IMR-90 (cell line): ENCODE measurements around the gene GOLGA6L24. TPM values are rescaled to one million over a fixed set of nuclear protein-coding genes. Genes with fewer than 3 reads are reported as not detected.
"Not testable (repeated sequence)": the region's sequence is repeated elsewhere in the genome, so short reads cannot be mapped to it uniquely, and the experiment has no call there.

Source experiments
- ATAC-seq: fragments of 200-7000 bp; cut with Tn5 transposase; 2 replicates; pipeline ENCODE4 v1.9.1; 2020; ENCODE audit warnings: low read depth, mild to moderate bottlenecking, moderate library complexity
- Bru-seq: library from RNA; stranded (reverse); fragments of 400-500 nt; gene quantifications from one replicate; lab custom pipeline; 2021; lab: Mats Ljungman, UMichigan
- BruChase-seq, 2 experiments: library from RNA; stranded (reverse); fragments of 400-500 nt; gene quantifications; one replicate each; lab custom pipeline; 2021; lab: Mats Ljungman, UMichigan
- BruUV-seq: library from RNA; stranded (reverse); fragments of 400-500 nt; replicated peaks from 2 replicates; lab custom pipeline; 2021; lab: Mats Ljungman, UMichigan
- CTCF ChIA-PET: fragments of 300-600 bp; formaldehyde crosslinking; extraction: SDS; loops from one replicate; lab custom pipeline; 2021; ENCODE audit warnings: antibody characterized with exemption; lab: Yijun Ruan, JAX
- POLR2A ChIA-PET: fragments of 300-600 bp; sonication (Branson Sonifier 250); formaldehyde crosslinking; loops from one replicate; lab custom pipeline; 2022; ENCODE audit warnings: antibody characterized with exemption; ENCODE audit not compliant: unreplicated experiment; lab: Charles Lee
- DNase-seq: peaks from one replicate; pipeline ENCODE4 v3.0.0; 2013
- H2AFZ ChIP-seq: replicated peaks from 2 replicates; pipeline ENCODE3; 2013; ENCODE audit warnings: low read length, mild to moderate bottlenecking; ENCODE audit not compliant: poor library complexity
- H2AK5ac ChIP-seq: 2 replicates; pipeline ENCODE4 v1.6.1; 2013; ENCODE audit warnings: low read depth, low read length, inconsistent platforms
- H2AK9ac ChIP-seq: replicated peaks from 2 replicates; pipeline ENCODE3; 2013; ENCODE audit warnings: mild to moderate bottlenecking, low read depth, low read length, moderate library complexity; ENCODE audit not compliant: poor library complexity
- H2BK120ac ChIP-seq: 2 replicates; pipeline ENCODE4 v1.6.1; 2013; ENCODE audit warnings: low read depth, low read length, inconsistent platforms
- H2BK15ac ChIP-seq: 3 replicates; pipeline ENCODE4 v1.6.1; 2013; ENCODE audit warnings: low read depth, low read length, inconsistent platforms
- H2BK20ac ChIP-seq: 2 replicates; pipeline ENCODE4 v1.6.1; 2013; ENCODE audit warnings: low read depth, mild to moderate bottlenecking, inconsistent platforms, low read length, moderate library complexity
- H2BK5ac ChIP-seq: 2 replicates; pipeline ENCODE4 v1.6.1; 2013; ENCODE audit warnings: mild to moderate bottlenecking, low read depth, low read length, inconsistent platforms; ENCODE audit not compliant: poor library complexity, severe bottlenecking
- H3K14ac ChIP-seq: replicated peaks from 2 replicates; pipeline ENCODE4 v1.6.1; 2013; ENCODE audit warnings: low read depth, low read length, inconsistent platforms
- H3K18ac ChIP-seq: 2 replicates; pipeline ENCODE4 v1.6.1; 2013; ENCODE audit warnings: low read depth, low read length, control low read depth
- H3K23ac ChIP-seq: 2 replicates; pipeline ENCODE4 v1.6.1; 2013; ENCODE audit warnings: low read depth, low read length, inconsistent platforms
- H3K27ac ChIP-seq: 2 replicates; pipeline ENCODE4 v1.5.1; 2013; ENCODE audit warnings: mild to moderate bottlenecking, control low read depth, low read length; ENCODE audit not compliant: insufficient read depth
- H3K27me3 ChIP-seq: 2 replicates; pipeline ENCODE4 v1.6.1; 2013; ENCODE audit warnings: low read length; ENCODE audit not compliant: control insufficient read depth, insufficient read depth
- H3K36me3 ChIP-seq: 2 replicates; pipeline ENCODE4 v1.6.1; 2013; ENCODE audit warnings: low read length, mixed read lengths; ENCODE audit not compliant: control insufficient read depth, insufficient read depth
- H3K4ac ChIP-seq: 2 replicates; pipeline ENCODE4 v1.6.1; 2013; ENCODE audit warnings: low read depth, low read length, inconsistent platforms
- H3K4me1 ChIP-seq: 2 replicates; pipeline ENCODE4 v1.6.1; 2013; ENCODE audit warnings: low read length, mixed read lengths; ENCODE audit not compliant: control insufficient read depth, insufficient read depth
- H3K4me2 ChIP-seq: 2 replicates; pipeline ENCODE4 v1.6.1; 2013; ENCODE audit warnings: low read depth, mild to moderate bottlenecking, control low read depth, low read length, moderate library complexity
- H3K4me3 ChIP-seq: 2 replicates; pipeline ENCODE4 v1.5.1; 2013; ENCODE audit warnings: low read depth, mild to moderate bottlenecking, control low read depth, low read length, moderate library complexity; ENCODE audit not compliant: insufficient read depth
- H3K56ac ChIP-seq: 2 replicates; pipeline ENCODE4 v1.6.1; 2013; ENCODE audit warnings: low read length, inconsistent platforms; ENCODE audit not compliant: insufficient read depth; ENCODE audit errors: extremely low read depth
- H3K79me1 ChIP-seq, 2 experiments: 2 replicates each; pipeline ENCODE4 v1.6.1; 2013; ENCODE audit warnings: low read length in 2 of 2, inconsistent platforms in 1 of 2, low read depth in 1 of 2
- H3K9ac ChIP-seq: 2 replicates; pipeline ENCODE4 v1.6.1; 2013; ENCODE audit warnings: low read depth, low read length, control low read depth
- H3K9me1 ChIP-seq: 2 replicates; pipeline ENCODE4 v1.6.1; 2013; ENCODE audit warnings: low read length, inconsistent platforms; ENCODE audit not compliant: insufficient read depth
- H3K9me3 ChIP-seq: 2 replicates; pipeline ENCODE4 v1.6.1; 2013; ENCODE audit warnings: low read length; ENCODE audit not compliant: control insufficient read depth, insufficient read depth
- H4K20me1 ChIP-seq: 2 replicates; pipeline ENCODE4 v1.6.1; 2013; ENCODE audit warnings: low read length, inconsistent platforms; ENCODE audit not compliant: insufficient read depth
- H4K5ac ChIP-seq: 2 replicates; pipeline ENCODE4 v1.6.1; 2013; ENCODE audit warnings: mild to moderate bottlenecking, low read depth, low read length, control low read depth
- H4K8ac ChIP-seq, 2 experiments: 2 replicates each; pipeline ENCODE4 v1.6.1; 2013; ENCODE audit warnings: low read depth in 2 of 2, low read length in 2 of 2, control low read depth in 1 of 2, inconsistent platforms in 1 of 2
- H4K91ac ChIP-seq: 2 replicates; pipeline ENCODE4 v1.6.1; 2013; ENCODE audit warnings: low read depth, low read length, inconsistent platforms; ENCODE audit not compliant: insufficient read depth
- WGBS, 2 experiments: methylation state at CpG; one replicate each; pipeline versions ENCODE4 v1.1.5 to v1.1.7; 2013; ENCODE audit warnings: missing lambda C conversion rate in 2 of 2; ENCODE audit not compliant: insufficient read length in 1 of 2; ENCODE audit errors: extremely low coverage in 2 of 2; 5-methylcytosine and 5-hydroxymethylcytosine counted together
- dilution Hi-C: fragments of 300-500 bp; cut with HindIII; formaldehyde crosslinking; loops from one replicate; pipeline ENCODE4 v1.14.3; 2018; ENCODE audit warnings: low sequenced_read_pairs; ENCODE audit not compliant: unreplicated experiment
- in situ Hi-C: fragments of 300-500 bp; cut with MboI; formaldehyde crosslinking; loops from 3 replicates; pipeline ENCODE4 v1.14.3; 2019; ENCODE audit warnings: low sequenced_read_pairs, inconsistent platforms, mixed read lengths
- intact Hi-C: fragments of 100-400 bp; cut with micrococcal nuclease; formaldehyde crosslinking; loops from 2 replicates; pipeline ENCODE4 v1.10.0; 2022
- long read RNA-seq: library from polyadenylated mRNA; unstranded; transcript quantifications from one replicate; pipeline ENCODE4 v2.0.0, GENCODE V29; 2021; ENCODE audit not compliant: unreplicated experiment
- polyA plus RNA-seq, 3 experiments: library from polyadenylated mRNA; depleted of rRNA; stranded (reverse); fragments of >200 nt; gene quantifications; 2 replicates each; pipeline ENCODE4 v1.2.3, GENCODE V29; 2012; ENCODE audit warnings: low replicate concordance in 1 of 3
- total RNA-seq: library from RNA; depleted of rRNA; stranded (reverse); fragments of >200 nt; gene quantifications from 2 replicates; pipeline ENCODE4 v1.2.3, GENCODE V29; 2012; rRNA removed

Gene GOLGA6L24
- total RNA-seq (not detected in 2 replicates), polyA plus RNA-seq (2012; rRNA removed) (not detected in 2 replicates), Bru-seq, nascent RNA (not detected), BruChase-seq, experiment 1, labeled RNA remaining after a 6-hour chase (not detected), BruChase-seq, experiment 2, labeled RNA remaining after a 2-hour chase (not detected)
- polyA plus RNA-seq (2012; cell fraction: cytosol; rRNA removed) = not detected in 2 replicates
- not detected in 2 replicates for polyA plus RNA-seq (2012; cell fraction: nucleus; rRNA removed; ENCODE audit: low replicate concordance)
- long read RNA-seq = 0 reads

DNA sequence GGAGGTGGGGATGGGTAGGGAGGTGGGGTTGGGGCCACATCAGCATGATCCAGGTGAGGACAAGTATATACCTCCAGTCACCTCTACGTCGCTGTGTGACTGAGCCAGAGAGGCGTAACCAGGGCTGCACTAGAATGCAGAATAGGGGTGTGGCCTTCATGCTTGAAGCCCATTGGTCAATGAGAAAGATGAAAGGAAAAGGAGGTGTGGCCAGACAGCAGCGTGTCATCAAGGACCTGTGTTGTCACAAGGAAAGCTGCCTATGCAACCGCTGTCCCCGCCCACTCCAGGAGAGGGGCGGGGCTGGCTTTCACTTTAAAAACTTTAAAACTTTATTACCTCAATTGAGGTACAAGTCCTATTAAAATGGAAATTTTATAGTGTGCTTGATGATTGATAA is at the start of gene GOLGA6L24:
GOLGA6L24 (minus strand) TSS at position 101 of the 400 bp plus-strand sequence; CDS start at position 40, 61 bp downstream.
- H2AK9ac ChIP-seq, CTCF ChIA-PET, H3K79me1 ChIP-seq, DNase-seq, dilution Hi-C loops, H4K5ac ChIP-seq, POLR2A ChIA-PET, ATAC-seq, H3K9me1 ChIP-seq, H2BK120ac ChIP-seq, H3K27me3 ChIP-seq, H2AFZ ChIP-seq, BruUV-seq, intact Hi-C loops, H3K9me3 ChIP-seq, H3K14ac ChIP-seq, H3K4ac ChIP-seq, H3K56ac ChIP-seq, H3K4me3 ChIP-seq, H3K27ac ChIP-seq, H3K9ac ChIP-seq, H4K91ac ChIP-seq, H2BK5ac ChIP-seq, H2AK5ac ChIP-seq, H4K8ac ChIP-seq, H2BK15ac ChIP-seq, in situ Hi-C loops, H3K18ac ChIP-seq, H3K36me3 ChIP-seq, H3K23ac ChIP-seq, H3K4me1 ChIP-seq, H3K4me2 ChIP-seq, H2BK20ac ChIP-seq, H4K20me1 ChIP-seq: not testable (repeated sequence)
- no CpG with 5 or more reads among the region's 7 CpGs for WGBS, 2 experiments

DNA sequence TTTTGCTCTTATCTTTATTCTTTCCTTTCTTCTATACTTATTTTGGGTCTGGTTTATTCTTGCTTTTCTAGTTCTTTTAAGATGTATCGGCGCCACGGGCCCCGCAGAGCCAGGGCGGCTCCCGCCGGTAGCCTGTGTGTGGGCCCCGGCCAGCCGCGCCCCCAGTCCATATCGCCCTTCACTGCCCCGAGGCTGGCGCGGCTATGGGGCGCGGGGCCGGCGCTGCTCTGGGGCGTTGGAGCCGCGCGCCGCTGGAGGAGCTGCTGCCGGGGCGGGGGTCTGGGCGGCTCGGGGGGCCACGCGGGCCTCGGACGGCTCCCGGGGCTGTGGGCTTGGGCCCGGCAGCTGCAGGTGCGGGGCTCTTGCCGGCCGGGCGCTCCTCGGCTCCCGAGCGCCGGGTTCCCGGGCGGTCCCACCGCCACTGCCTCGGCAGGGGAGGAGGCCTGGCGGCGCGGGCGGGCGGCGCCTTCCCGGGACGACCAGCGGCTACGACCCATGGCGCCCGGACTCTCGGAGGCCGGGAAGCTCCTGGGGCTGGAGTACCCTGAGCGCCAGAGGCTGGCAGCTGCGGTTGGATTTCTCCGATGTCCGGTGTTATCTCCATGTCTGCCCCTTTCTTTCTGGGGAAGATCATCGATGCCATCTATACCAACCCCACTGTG is 45.0 kb upstream of the GOLGA6L24 start:
- H3K18ac ChIP-seq, H3K23ac ChIP-seq, H3K4me2 ChIP-seq, H3K4me3 ChIP-seq, H2AK9ac ChIP-seq, H3K27me3 ChIP-seq, H2AFZ ChIP-seq, H3K9me3 ChIP-seq, H2BK5ac ChIP-seq, H4K20me1 ChIP-seq, POLR2A ChIA-PET, BruUV-seq, H4K8ac ChIP-seq, H3K9me1 ChIP-seq, H3K56ac ChIP-seq, H2BK120ac ChIP-seq, intact Hi-C loops, H4K5ac ChIP-seq, CTCF ChIA-PET, DNase-seq, H2BK15ac ChIP-seq, H3K36me3 ChIP-seq, H2BK20ac ChIP-seq, H3K79me1 ChIP-seq, H3K9ac ChIP-seq, H3K4ac ChIP-seq, H3K4me1 ChIP-seq, H2AK5ac ChIP-seq, H4K91ac ChIP-seq, H3K27ac ChIP-seq, dilution Hi-C loops, H3K14ac ChIP-seq, in situ Hi-C loops: not testable (repeated sequence)
- no CpG with 5 or more reads among the region's 64 CpGs for WGBS, 2 experiments
- peak; percentile 56 for ATAC-seq
